Omental fat pad (tissue), 4 donors: ENCODE measurements around the gene ARID2. TPM values are rescaled to one million over a fixed set of nuclear protein-coding genes. Genes with fewer than 3 reads are reported as not detected.

Source experiments
- ATAC-seq: fragments of 150-250 bp; one replicate; pipeline ENCODE4 v1.9.1; 2016; ENCODE audit warnings: mild to moderate bottlenecking, moderate library complexity; ENCODE audit not compliant: low FRiP score
- DNase-seq: peaks from one replicate; pipeline ENCODE4 v3.0.0-alpha.2; 2019; ENCODE audit warnings: low spot score
- CTCF ChIP-seq, 3 donors: fragments of 450-650 bp; IDR thresholded peaks; one replicate each; pipeline ENCODE4 v1.5.1; 2016 to 2017; ENCODE audit warnings: antibody characterized with exemption in 3 of 3, mild to moderate bottlenecking in 3 of 3, moderate library complexity in 2 of 3
- total RNA-seq, 4 donors: library from RNA; depleted of rRNA; stranded (reverse); fragments of >200 nt; gene quantifications; one replicate each; pipeline ENCODE4 v1.1.0, GENCODE V29; 2016

The ARID2 gene
- total RNA-seq, 4 donors from 2014 or later = 18.5 to 40.7 (median 27.3) TPM

- ATAC-seq (no peak), DNase-seq (no peak)
- no peak for TF ChIP-seq CTCF (IDR thresholded peaks at IDR 0.05)
Observed at GRCh38 chr12:45732250-45732649, 2.7 kb downstream of the ARID2 start.

GRCh38 chr12:45732936-45733335 is 3.4 kb downstream of the ARID2 start:
- no peak for DNase-seq
- TF ChIP-seq CTCF (IDR thresholded peaks at IDR 0.05) = no peak
- no peak for ATAC-seq

DNA sequence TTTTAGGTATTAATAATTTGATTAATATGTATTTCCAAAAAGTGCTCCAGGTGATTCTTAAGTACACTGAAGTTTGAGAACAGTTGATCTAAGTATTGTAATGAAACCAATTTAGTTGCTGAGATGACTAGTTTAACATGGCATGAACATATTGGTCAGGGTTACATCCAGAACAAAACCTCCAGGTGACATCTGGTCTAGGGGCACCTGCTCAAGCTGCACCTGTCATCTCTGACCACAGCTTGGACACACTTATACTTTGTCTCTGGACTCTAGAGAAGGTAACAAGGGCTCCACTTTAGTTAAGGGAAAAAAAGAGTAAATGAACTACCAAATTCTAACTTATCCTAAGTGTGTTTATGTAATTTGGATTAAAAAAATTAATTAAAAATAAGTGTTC is 8.1 kb downstream of the ARID2 start:
- no peak for TF ChIP-seq CTCF (IDR thresholded peaks at IDR 0.05)
- no peak for DNase-seq
- no peak for ATAC-seq

GRCh38 chr12:45742590-45742989 is 13.1 kb downstream of the ARID2 start:
- no peak for TF ChIP-seq CTCF (IDR thresholded peaks at IDR 0.05)
- ATAC-seq (no peak), DNase-seq (no peak)

DNA sequence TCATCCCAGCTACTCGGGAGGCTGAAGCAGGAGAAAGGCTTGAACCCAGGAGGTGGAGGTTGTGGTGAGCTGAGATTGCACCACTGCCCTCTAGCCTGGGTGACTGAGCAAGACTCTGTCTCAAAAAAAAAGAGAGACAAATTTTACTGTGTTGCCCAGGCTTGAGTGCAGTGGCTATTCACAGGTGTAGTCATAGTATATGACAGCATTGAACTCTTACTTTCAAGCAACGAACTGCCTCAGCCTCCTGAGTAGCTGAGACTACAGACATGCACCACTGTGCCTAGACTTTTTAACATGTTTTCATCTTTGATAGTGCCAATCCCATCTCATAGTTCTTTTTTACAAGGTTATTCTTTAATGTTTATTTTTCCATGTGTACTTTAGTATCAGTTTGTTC is 13.7 kb downstream of the ARID2 start:
- DNase-seq (no peak), ATAC-seq (no peak)
- no peak for TF ChIP-seq CTCF (IDR thresholded peaks at IDR 0.05)

DNA sequence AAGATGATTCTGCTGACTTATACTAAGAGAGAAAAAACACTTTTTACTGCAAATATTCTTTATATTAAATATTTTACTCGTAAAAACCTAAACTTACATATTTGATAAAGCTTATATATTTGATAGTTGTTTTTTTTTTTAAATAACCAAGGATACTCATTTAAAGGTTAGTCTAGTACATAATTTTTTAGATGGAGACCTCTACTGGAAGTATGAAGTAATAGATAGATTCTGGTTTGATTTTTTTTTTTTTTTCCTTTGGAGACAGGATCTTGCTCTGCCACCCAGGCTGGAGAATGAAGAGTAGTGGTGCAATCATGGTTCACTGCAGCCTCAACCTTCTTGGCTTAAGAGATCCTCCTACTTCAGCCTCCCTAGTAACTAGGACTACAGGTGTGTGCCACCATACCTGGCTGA is 16.4 kb downstream of the ARID2 start:
- DNase-seq = no peak
- ATAC-seq = no peak

More for the DNA sequence above, 16.4 kb downstream of the ARID2 start:
- TF ChIP-seq CTCF (IDR thresholded peaks at IDR 0.05) = no peak
